ENCODE data around the gene DDX17.

The DDX17 gene

DNA sequence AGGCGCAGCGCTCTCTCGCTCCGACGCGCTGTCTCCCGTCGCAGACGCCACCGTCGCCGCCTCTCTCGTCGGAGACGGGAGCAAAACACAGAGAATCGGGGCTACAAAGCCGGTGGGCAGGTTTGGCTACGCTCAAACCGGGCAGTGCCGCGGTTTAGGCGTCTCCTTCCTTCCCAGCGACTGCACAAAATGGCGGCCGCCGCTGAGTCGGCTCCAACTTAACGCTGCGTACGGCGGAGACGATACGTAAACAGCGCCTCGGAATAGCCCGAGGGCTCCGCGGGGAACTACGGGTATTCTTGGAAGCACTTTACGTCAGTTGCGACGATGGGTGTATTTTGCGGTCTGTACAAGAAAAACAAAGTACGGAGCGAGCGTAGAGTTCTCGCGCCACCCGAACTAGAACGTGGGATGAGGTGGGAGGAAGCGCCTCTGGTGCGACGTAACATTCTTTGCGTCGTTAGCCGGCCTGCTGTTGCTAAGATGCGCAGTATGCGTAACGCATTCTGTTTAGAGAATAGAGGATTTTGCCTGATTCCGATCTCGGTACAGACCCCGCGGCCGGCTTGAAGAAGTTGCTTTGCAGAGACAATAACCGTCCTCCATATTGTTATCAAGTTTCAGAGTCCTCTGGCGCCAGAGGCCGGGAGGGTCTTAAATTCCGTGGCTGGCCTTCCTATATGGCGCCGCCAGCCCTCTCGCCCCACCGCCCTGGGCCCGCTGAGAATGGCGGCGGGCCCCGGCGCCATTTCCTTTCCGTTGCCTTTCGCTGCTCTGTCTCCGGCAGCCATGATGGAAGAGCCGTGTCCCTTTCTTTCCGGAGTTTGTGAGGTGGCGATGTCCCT lies at the start of gene DDX17:
DDX17 (minus strand) TSS at position 194 of the 845 bp plus-strand sequence.
- DNase-seq (ENCODE audit: low read depth in 2 of 2): peak; percentile 88

DNA sequence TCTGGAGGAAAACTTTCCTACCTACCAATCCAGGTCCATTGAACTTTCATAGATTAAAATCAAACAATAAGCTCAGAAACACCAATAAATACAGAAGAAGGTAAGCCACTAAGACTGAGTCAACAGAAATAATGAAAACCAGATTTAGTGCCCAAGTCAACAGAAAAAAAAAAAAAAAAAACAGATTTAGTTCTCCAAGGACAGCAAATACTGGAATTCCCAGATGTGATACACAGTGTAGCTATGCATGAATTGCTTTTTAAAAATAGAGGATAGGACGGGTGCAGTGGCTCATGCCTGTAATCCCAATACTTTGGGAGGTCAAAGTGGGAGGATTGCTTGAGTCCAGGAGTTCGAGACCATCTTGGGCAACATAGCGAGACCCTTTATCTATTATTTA lies 48.2 kb upstream of the DDX17 start:
- no peak for DNase-seq (ENCODE audit: low read depth in 2 of 2)

DNA sequence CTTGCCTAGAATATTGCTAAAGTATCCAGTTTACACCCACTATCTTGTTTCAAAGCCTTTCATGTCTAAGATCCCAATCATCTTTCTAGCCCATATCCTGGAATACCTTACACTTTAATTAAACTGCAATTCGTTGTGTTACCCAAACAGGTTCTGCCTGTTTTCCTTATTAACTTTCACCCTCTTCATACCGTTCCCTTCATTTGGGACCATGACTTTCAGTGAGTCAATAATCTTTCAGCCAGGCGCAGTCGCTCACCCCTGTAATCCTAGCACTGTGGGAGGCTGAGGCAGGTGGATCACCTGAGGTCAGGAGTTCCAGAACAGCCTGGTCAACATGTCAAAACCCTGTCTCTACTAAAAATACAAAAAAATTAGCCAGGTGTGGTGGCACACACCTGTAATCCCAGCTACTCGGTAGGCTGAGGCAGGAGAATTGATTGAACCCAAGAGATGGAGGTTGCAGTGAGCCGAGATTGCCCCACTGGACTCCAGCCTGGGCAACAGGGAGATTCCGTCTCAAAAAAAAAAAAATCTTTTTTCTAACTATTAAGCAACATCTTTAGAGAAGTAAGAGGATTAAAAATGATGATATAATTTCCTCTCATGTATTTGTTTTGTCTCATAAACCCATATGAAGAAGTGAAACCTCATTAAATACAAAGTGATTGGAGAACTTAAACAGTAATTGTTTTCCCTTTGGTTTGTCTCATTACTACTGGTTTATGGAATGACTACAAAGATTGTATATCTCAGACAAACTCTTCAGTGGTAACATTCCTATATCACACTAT lies 43.2 kb upstream of the DDX17 start:
- no peak for DNase-seq (ENCODE audit: low read depth in 2 of 2)

DNA sequence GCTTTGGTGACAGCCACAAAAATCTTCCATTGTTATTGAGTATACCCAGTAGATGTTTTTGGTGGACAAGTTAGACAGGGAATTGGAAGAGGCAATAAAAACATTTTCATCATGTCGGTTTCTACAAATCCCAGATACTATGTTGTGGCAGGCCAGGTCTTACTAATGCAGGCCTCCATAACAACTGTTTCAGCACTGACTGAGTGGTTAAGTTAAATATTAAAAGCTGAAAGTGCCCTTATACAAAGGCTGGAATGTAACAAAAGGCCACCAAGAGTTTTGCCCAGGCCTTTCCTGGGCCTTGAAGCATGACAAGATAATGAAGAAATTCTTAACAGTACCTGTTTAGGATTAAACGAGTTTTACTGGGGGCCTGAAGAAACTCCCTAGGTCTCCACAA lies 34.6 kb upstream of the DDX17 start:
- no peak for DNase-seq (ENCODE audit: low read depth in 2 of 2)

DNA sequence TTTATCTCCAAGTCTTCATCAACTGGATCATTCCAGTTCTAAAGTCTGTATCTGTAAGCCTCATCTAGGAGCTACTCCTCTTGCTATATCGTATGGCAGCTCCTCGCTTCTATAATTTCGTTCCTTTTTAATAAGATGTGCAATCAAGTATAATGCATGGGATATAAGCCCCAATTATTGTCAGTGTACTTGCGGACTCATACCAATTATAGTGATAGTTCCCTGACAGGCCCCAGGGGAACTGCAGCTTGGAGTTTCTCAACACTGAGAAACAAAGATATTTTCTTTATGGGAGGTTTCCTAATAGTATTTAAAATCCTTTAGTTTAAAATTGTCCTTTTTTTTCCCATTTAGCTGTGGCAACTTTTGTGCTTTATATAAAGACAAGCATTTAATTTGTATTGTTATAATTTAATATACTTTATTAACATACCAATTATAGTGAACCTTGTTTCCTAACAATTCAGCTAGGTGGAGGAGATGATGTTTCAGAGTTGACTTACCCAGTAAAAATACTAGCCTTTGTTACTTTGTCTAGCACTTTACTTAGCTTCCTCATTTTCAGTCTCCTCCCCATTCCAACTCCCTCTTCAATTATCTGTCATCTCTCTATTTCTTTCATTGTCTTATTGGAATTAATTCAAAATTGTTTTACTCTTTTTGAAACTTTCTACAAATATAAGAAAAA lies 25.3 kb upstream of the DDX17 start:
- DNase-seq (ENCODE audit: low read depth in 2 of 2): no peak

DNA sequence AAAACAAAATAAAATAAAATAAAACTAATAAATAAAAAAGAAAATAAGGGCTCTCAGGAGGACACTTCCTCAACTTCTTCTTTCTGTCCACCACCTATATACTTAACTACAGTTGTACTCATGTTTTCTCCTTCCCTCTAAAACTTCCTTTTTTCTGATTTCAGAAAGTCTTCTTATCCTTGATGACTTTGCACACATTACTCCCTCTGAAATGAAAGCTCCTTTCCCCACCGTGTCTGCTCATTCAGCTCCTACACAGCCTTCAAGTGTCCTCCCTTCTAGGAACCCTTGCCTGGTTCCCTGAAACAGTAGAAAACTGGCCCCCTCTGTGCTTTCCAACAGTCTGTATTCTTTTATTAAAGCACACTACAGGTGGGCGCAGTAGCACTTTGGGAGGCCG lies 18.3 kb upstream of the DDX17 start:
- DNase-seq (ENCODE audit: low read depth in 2 of 2): no peak

DNA sequence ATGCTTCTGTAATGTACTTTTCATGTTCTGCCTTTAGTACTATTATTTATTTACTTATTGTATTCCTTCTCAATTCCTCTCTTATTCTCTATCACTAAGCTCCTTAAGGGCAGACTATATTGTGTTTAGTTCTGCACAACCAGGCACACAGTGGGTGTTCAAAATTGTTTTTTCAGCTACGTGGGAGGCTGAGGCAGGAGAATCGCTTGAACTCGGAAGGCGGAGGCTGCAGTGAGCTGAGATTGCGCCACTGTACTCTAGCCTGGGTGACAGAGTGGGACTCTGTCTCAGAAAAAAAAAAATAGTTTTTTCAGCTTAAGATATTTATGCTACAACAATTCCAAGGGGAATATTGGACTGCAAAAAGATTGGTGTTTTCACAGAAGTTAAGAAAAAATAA lies 17.4 kb upstream of the DDX17 start:
- DNase-seq (ENCODE audit: low read depth in 2 of 2): no peak

DNA sequence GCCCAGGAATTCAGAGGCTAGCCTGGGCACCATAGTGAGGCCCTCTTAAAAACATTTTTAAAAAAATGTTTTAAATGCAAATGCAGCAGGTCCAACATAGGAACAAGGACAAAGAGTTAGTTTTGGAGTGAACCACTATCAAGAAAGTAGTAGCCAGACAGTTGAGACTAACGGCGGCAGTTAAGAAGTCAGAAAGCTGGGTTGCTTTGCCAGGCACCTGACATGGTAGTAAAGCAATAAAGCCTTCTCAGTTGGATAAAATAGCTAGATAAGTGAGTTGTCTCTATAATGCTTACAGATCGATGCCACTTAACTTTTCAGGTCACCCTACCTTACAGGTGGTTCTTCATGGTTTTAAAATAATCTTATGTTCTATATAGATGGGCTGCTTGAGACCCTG lies 16.9 kb upstream of the DDX17 start:
- no peak for DNase-seq (ENCODE audit: low read depth in 2 of 2)

DNA sequence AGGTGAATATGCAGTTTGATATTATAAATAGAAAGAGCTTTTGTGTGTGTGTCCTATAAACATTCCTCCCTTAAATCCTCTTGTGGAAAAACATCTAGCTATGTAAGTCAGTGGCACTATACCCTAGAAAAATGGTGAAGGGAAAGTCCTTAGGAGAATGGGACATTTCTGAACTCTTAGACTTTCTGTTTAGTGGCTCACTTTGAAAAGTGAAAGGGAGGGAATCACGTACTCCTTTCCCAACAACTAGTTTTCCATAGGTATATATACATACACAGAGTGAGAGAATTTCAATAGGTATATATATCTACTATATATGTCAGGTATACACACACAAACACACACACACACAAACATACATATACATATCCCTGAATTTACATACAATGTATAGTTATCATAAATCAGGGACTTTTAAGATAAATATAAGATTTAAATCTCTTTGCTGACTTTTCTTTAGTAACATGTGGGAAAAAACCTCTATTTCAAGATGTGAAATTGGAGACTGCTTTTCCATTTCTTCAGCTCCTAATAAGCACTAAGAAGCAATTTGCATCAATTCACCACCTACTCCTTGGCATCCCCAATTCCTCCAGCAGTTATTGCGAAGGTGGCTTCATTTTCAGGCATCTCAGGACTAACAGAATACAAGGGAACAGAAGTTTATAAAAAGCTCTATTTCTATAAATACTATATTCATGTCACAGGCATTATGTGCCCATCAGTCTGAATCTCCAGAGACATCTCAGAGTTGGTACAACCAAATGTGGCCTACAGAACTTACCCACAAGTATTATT lies 13.5 kb upstream of the DDX17 start:
- no peak for DNase-seq (ENCODE audit: low read depth in 2 of 2)

DNA sequence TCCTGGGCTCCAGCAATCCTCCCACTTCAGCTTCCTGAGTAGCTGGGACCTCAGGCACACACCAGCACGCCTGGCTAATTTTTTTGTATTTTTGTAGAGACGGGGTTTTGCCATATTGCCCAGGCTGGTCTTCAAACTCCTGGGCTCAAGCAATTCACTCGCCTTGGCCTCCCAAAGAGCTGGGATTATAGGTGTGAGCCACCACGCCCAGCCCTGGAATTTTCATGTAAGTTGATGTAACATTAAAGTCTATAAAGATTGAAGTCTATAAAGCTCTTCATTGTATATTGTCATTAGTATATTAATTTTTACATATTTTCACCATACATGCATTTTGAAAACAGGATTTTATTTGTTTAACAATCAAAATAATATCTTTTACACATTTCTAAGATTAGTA lies 12.5 kb upstream of the DDX17 start:
- DNase-seq (ENCODE audit: low read depth in 2 of 2): no peak

DNA sequence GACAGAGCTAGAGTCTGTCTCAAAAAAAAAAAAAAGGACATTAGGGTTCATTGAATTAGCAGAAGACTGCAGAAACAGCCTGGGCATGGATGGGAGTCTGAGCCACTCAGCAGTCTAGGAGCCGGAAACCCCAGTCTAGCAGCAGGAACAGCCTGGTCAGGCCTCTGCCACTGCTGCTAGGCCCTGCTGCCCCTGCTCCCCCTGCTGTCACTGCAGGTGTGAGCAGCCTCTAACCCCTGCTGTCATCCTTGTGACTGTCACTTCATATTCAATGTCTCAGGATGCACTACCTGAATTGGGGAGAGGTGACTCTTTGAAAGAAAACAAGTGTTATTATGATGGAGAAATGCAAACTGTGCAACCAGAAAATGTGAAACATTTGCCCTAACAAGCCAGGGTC lies 7.0 kb upstream of the DDX17 start:
- peak in 1 of 2 donors; percentile 7 for DNase-seq (ENCODE audit: low read depth in 2 of 2)

DNA sequence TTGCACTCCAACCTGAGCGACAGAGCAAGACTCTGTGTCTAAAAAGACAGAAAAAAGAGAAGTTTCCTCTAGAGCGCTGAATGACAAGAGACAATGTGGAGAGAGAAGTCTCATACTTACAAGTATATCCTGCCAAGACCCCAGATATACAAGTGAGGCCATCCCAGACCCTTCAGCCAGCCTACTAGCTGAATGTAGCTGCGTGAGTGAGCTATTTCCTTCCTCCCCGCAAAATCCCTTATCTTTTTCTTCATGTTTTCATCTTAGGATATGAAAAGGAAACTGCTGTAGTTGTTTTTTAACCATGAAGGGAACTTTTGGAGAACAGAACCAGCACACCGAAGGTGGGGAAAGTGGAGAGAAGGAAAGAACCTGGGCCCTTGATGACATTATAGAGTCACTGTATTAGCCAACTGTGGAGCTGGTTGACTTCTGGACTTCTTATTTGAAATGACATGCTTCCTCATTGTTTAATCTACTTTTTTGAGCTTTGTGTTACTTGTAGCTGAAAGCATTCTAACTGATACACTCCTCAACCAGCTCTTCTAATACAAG lies 4.4 kb upstream of the DDX17 start:
- DNase-seq (ENCODE audit: low read depth in 2 of 2): no peak

DNA sequence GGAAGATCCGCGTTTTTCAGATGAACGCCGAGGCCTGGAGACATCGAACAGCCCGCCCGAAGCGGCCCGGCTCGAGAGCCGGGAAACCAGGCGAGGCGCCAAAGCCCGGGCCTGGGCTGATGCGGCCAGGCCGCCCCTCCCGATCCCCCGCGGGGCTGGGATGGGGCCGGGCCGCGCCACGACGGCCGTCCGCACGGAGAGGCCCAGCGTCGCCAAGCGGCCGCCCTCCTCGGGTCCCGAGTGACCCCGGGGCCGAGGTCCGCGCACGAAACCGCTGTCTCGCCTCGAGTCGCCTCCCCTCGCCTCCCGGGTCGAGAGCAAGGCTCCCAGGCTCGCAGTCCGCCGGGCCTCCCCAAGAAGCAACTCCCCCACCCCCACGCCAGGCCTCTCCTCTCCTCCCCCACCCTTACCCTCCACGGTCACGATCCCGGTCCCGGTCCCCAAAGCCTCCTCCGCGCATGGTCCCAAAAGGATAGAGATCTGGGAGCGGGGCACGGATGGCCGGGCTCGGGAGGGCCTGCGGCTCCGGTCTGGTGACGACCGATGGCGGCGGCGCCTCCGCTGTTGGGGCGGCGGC lies 482 bp downstream of the DDX17 start:
- peak; percentile 38 to 41 for DNase-seq (ENCODE audit: low read depth in 2 of 2)

DNA sequence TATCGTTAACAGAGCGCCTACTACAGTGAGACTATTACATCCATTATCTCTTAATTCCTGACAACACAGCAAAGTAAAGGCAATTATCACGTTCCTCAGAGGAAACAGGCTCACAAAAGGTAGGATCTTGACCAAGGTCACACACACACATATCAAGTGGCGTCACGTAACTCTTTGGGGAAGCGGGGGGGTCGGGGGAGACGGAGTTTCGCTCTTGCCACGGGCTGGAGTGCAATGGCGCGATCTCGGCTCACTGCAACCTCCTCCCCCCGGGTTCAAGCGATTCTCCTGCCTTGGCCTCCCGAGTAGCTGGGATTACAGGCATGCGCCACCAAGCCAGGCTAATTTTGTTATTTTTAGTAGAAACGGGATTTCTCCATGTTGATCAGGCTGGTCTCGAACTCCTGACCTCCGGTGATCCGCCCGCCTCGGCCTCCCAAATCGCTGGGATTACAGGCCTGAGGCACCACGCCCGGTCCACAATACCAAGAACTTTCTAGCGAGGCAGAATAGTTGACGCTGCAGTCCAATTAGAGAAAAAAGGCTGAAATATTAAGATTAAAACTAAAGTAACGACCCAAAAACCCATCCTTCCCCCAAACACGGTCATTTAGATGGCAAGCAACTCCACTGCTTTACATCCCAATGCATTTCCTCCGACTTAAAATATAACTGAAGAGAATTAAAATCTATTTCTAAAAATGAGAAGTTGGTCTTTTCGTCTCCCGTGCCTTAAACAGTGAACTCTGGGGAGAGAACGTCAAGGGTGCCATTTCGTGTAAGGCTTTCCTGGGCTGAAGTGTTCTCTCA lies 1.2 kb downstream of the DDX17 start:
- peak; percentile 36 to 49 for DNase-seq (ENCODE audit: low read depth in 2 of 2)

DNA sequence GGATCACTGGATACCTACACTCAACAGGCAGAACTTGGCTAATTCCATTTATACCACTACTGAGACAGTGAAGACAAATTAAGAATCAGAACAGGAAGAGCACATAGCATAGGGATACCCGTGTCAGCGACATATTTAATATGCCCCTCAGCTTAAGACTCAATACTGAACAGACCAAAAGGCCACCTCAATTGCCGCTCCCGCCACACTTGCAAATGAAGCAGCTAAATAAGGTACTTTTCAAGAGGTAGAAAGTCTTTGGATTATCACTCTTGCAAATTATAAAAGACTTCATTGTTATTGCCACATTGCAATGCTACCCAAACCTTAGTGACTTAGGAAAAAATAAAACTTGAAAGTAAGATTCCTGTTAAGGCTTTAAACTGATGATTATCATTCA lies 3.1 kb downstream of the DDX17 start:
- DNase-seq (ENCODE audit: low read depth in 2 of 2): no peak

DNA sequence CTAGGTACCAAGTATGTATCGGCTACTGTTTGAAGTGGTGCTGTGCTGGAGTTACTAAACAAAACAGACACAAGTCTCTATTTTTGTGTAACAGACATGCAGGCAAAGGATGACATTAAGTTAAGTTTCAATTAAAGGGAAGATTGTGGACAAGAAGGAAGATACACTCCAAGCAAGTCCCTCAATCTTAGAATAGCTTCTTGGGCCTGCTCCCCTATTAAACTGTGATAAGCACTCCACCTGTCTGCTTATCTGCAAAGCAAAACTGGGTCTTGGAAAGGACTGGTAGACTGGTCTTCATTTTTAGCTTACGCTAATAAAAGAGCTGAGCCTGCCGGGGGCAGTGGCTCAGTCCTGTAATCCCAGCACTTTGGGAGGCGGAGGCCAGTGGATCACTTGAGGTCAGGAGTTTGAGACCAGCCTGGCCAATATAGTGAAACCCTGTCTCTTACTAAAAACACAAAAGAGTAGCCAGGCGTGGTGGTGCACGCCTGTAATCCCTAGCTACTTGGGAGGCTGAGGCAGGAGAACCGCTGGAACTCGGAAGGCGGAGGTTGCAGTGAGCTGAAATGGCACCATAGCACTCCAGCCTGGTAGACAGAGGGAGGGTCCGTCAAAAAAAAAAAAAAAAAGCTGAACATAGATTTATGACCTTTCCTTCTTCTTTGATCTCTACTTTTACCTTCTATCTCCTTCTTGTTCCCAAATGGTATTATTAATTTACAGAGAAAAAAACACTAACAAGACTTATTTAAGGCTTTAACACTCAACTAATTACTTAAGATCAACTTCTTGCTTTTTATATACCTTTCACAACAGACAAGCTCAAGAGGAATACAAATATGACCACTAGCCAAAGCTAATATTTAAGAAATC lies 4.1 kb downstream of the DDX17 start:
- DNase-seq (ENCODE audit: low read depth in 2 of 2): no peak

DNA sequence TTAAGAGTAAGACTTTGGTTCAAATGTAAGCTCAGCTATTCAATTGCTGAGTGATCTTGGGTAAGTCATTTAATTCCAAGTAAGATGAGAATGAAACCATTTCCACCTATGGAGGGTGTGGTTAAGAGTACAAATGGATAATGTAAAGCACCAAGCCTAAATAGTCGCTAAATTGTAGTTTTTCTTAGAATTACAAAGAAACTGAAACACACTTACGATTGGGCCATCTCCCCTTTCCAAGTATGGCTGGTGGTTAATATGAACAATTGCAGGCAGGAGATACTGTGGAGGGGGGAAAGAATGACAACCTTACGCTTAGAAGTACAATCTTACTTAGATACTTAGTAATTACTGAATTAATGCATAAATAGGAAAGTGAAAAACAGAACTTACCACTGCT lies 8.2 kb downstream of the DDX17 start:
- no peak for DNase-seq (ENCODE audit: low read depth in 2 of 2)

DNA sequence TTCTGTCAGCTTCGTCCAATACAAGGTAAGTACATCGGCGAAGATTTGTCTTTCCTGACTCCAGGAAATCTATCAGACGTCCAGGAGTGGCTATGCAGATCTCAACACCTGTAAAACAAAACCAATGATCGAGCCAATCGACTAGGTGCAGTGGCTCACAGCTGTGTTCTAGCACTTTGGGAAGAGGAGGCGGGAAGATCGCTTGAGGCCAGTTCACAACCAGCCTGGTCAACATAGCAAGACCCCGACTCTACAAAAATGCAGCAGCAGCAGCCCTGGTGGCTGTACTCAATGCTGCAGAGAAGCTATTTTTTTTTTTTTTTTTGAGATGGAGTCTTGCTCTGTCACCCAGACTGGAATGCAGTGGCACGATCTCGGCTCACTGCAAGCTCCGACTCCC lies 11.2 kb downstream of the DDX17 start:
- no peak for DNase-seq (ENCODE audit: low read depth in 2 of 2)

DNA sequence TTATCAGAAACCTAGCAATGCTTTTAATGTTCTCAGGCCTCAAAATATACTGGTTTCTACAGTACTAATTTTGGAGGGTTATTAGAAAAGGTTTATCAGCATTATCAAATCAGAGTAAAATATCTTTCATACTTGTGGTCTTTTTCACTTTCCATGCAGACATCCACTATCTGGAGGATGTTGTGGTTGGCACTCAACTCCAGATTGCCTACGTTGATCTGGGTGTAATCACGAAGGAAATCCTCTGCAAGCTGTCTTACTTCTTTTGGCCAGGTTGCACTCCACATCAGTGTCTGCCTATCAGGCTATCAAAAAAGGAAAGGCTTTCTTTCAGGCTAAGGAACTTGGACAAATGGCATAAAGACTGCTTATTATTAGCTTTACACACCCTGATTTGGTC lies 11.6 kb downstream of the DDX17 start:
- DNase-seq (ENCODE audit: low read depth in 2 of 2): no peak
